ENCODE data around the gene SPRED1. TPM values are rescaled to one million over a fixed set of nuclear protein-coding genes. Genes with fewer than 3 reads are reported as not detected.

SPRED1 gene
- total RNA-seq, 1 donor from 2014 or later, result 9.4 TPM

GRCh38 chr15:38217191-38217595, 35.4 kb upstream of the SPRED1 start:
- Histone ChIP-seq H3K9me3 (no peaks in the 10 kb centered on the region), H3K27me3 (no peaks in the 10 kb centered on the region), H3K36me3 (no peaks in the 10 kb centered on the region), H3K4me3 (no peak overlapping the region), H3K4me1 (no peaks in the 10 kb centered on the region), H3K27ac (no peak overlapping the region)
- intact Hi-C loops (cut with DNase I), result no loop called here
- no peak for DNase-seq (ENCODE audit: low spot score in 2 of 2)
- TF ChIP-seq CTCF (IDR thresholded peaks at IDR 0.05), result no peak

GRCh38 chr15:38217788-38218609, 34.6 kb upstream of the SPRED1 start:
- intact Hi-C loops (cut with DNase I), result no loop called here
- no peak overlapping the region for H3K27ac ChIP-seq
- H3K4me3 ChIP-seq, result no peak overlapping the region
- no peaks in the 10 kb centered on the region for H3K4me1 ChIP-seq
- H3K9me3 ChIP-seq, result no peaks in the 10 kb centered on the region
- no peak for TF ChIP-seq CTCF (IDR thresholded peaks at IDR 0.05)
- H3K27me3 ChIP-seq, result no peaks in the 10 kb centered on the region
- H3K36me3 ChIP-seq, result no peaks in the 10 kb centered on the region
- no peak for DNase-seq (ENCODE audit: low spot score in 2 of 2)

GRCh38 chr15:38220606-38221273, 31.9 kb upstream of the SPRED1 start:
- no peaks in the 10 kb centered on the region for H3K9me3 ChIP-seq
- H3K36me3 ChIP-seq, result no peaks in the 10 kb centered on the region
- no peak overlapping the region for H3K27ac ChIP-seq
- no peaks in the 10 kb centered on the region for H3K27me3 ChIP-seq
- intact Hi-C loops (cut with DNase I), result no loop called here
- no peak overlapping the region for H3K4me3 ChIP-seq
- no peak for TF ChIP-seq CTCF (IDR thresholded peaks at IDR 0.05)
- no peaks in the 10 kb centered on the region for H3K4me1 ChIP-seq
- no peak for DNase-seq (ENCODE audit: low spot score in 2 of 2)

- no peak overlapping the region for H3K4me3 ChIP-seq
- no peak for TF ChIP-seq CTCF (IDR thresholded peaks at IDR 0.05)
- H3K27me3 ChIP-seq, result no peaks in the 10 kb centered on the region
- no peaks in the 10 kb centered on the region for H3K4me1 ChIP-seq
- H3K27ac ChIP-seq, result no peak overlapping the region
- no peak for DNase-seq (ENCODE audit: low spot score in 2 of 2)
- intact Hi-C loops (cut with DNase I), result no loop called here
- H3K9me3 ChIP-seq, result no peaks in the 10 kb centered on the region
- no peaks in the 10 kb centered on the region for H3K36me3 ChIP-seq
Measured at GRCh38 chr15:38224486-38224885, 28.1 kb upstream of the SPRED1 start.

GRCh38 chr15:38225381-38225780, 27.3 kb upstream of the SPRED1 start:
- intact Hi-C loops (cut with DNase I), result no loop called here

More at GRCh38 chr15:38225381-38225780, 27.3 kb upstream of the SPRED1 start:
- Histone ChIP-seq H3K4me3 (no peak overlapping the region), H3K27ac (no peak overlapping the region), H3K36me3 (no peaks in the 10 kb centered on the region), H3K4me1 (no peaks in the 10 kb centered on the region), H3K9me3 (no peaks in the 10 kb centered on the region), H3K27me3 (no peaks in the 10 kb centered on the region)
- no peak for DNase-seq (ENCODE audit: low spot score in 2 of 2)
- TF ChIP-seq CTCF (IDR thresholded peaks at IDR 0.05), result no peak
